WTC11 (cell line): ENCODE data around the gene DCP1A. TPM values are rescaled to one million over a fixed set of nuclear protein-coding genes. Genes with fewer than 3 reads are reported as not detected.

Experiments
- ATAC-seq: fragments of 200-7000 bp; cut with Tn5 transposase; 2 replicates; pipeline ENCODE4 v1.10.0; 2021; ENCODE audit warnings: mild to moderate bottlenecking, moderate library complexity
- CTCF ChIA-PET: fragments of 300-600 bp; sonication (Branson Sonifier 250); formaldehyde crosslinking; loops from one replicate; lab custom pipeline; 2021; ENCODE audit warnings: antibody characterized with exemption; lab: Charles Lee
- POLR2A ChIA-PET: fragments of 350-600 bp; sonication (Branson Sonifier 250); formaldehyde crosslinking; loops from one replicate; lab custom pipeline; 2021; ENCODE audit warnings: antibody characterized with exemption; lab: Charles Lee
- DNase-seq: peaks from one replicate; pipeline ENCODE4 v3.0.0; 2021; ENCODE audit warnings: low spot score
- H3K27ac Mint-ChIP-seq: 2 replicates; pipeline ENCODE4 v1.8.0; 2021; ENCODE audit warnings: mixed read lengths
- H3K27me3 Mint-ChIP-seq: 2 replicates; pipeline ENCODE4 v1.8.0; 2021; ENCODE audit warnings: low read depth, mild to moderate bottlenecking, moderate library complexity, mixed read lengths
- H3K36me3 Mint-ChIP-seq: 2 replicates; pipeline ENCODE4 v1.8.0; 2021; ENCODE audit warnings: mixed read lengths
- H3K4me1 Mint-ChIP-seq: 2 replicates; pipeline ENCODE4 v1.8.0; 2022; ENCODE audit warnings: mixed read lengths
- H3K4me3 Mint-ChIP-seq: 2 replicates; pipeline ENCODE4 v1.8.0; 2021; ENCODE audit warnings: mild to moderate bottlenecking, moderate library complexity, mixed read lengths
- H3K9me3 Mint-ChIP-seq: 2 replicates; pipeline ENCODE4 v1.8.0; 2021; ENCODE audit warnings: mixed read lengths
- E2F1 ChIP-seq: sonication (generic); formaldehyde crosslinking; IDR thresholded peaks from 2 replicates; pipeline ENCODE4 v1.8.0; 2022; ENCODE audit warnings: mild to moderate bottlenecking, missing genetic modification reagents
- FOXP1 ChIP-seq: sonication (generic); formaldehyde crosslinking; IDR thresholded peaks from 2 replicates; pipeline ENCODE4 v1.8.0; 2022; ENCODE audit warnings: missing genetic modification reagents, mild to moderate bottlenecking, moderate library complexity, borderline replicate concordance
- GTF2I ChIP-seq: fragments of 250-450 bp; sonication (Bioruptor Pico); conservative IDR thresholded peaks from 2 replicates; pipeline ENCODE4 v1.4.0; 2021; ENCODE audit warnings: mild to moderate bottlenecking
- NFYB ChIP-seq: sonication (generic); formaldehyde crosslinking; conservative IDR thresholded peaks from 2 replicates; pipeline ENCODE4 v1.8.0; 2022; ENCODE audit warnings: low read depth, missing genetic modification reagents
- OVOL2 ChIP-seq: fragments of 250-450 bp; sonication (Bioruptor Pico); IDR thresholded peaks from 2 replicates; pipeline ENCODE4 v1.9.0; 2021; ENCODE audit warnings: mild to moderate bottlenecking, borderline replicate concordance
- PRRX2 ChIP-seq: fragments of 250-450 bp; sonication (Bioruptor Pico); IDR thresholded peaks from 2 replicates; pipeline ENCODE4 v1.8.0; 2021; ENCODE audit warnings: mild to moderate bottlenecking
- ZBTB43 ChIP-seq: sonication (generic); formaldehyde crosslinking; IDR thresholded peaks from 2 replicates; pipeline ENCODE4 v1.8.1; 2023; ENCODE audit warnings: mild to moderate bottlenecking, missing genetic modification reagents
- ZNF219 ChIP-seq: sonication (generic); formaldehyde crosslinking; IDR thresholded peaks from 2 replicates; pipeline ENCODE4 v1.8.0; 2023; ENCODE audit warnings: missing genetic modification reagents, mild to moderate bottlenecking, borderline replicate concordance
- ZNF232 ChIP-seq: sonication (generic); formaldehyde crosslinking; IDR thresholded peaks from 2 replicates; pipeline ENCODE4 v1.8.0; 2022; ENCODE audit warnings: mild to moderate bottlenecking, missing genetic modification reagents
- ZNF396 ChIP-seq: fragments of 250-450 bp; sonication (Bioruptor Pico); IDR thresholded peaks from 2 replicates; pipeline ENCODE4 v1.8.0; 2021; ENCODE audit warnings: mild to moderate bottlenecking, moderate library complexity, borderline replicate concordance
- ZNF512 ChIP-seq: sonication (generic); formaldehyde crosslinking; IDR thresholded peaks from 2 replicates; pipeline ENCODE4 v1.8.1; 2022; ENCODE audit warnings: missing genetic modification reagents, borderline replicate concordance
- total RNA-seq: library from RNA; stranded (reverse); gene quantifications from 3 replicates; pipeline ENCODE4 v1.2.3, GENCODE V29; 2021
- TF ChIP-seq, protein P1 (sequence below): sonication (generic); formaldehyde crosslinking; IDR thresholded peaks from 2 replicates; pipeline ENCODE4 v1.8.1; 2023; ENCODE audit warnings: mild to moderate bottlenecking, missing genetic modification reagents
- TF ChIP-seq, protein P2 (sequence below): sonication (generic); formaldehyde crosslinking; IDR thresholded peaks from 2 replicates; pipeline ENCODE4 v1.8.0; 2023; ENCODE audit warnings: missing genetic modification reagents, mild to moderate bottlenecking, borderline replicate concordance
- TF ChIP-seq, protein P3 (sequence below): sonication (generic); formaldehyde crosslinking; IDR thresholded peaks from 2 replicates; pipeline ENCODE4 v1.8.0; 2022; ENCODE audit warnings: mild to moderate bottlenecking, missing genetic modification reagents
- TF ChIP-seq, protein P4 (sequence below): sonication (generic); formaldehyde crosslinking; IDR thresholded peaks from 2 replicates; pipeline ENCODE4 v1.8.0; 2022; ENCODE audit warnings: mild to moderate bottlenecking, missing genetic modification reagents
- TF ChIP-seq, protein P5 (sequence below): fragments of 200-600 bp; IDR thresholded peaks from 2 replicates; pipeline ENCODE4 v1.8.0; 2022; ENCODE audit warnings: antibody characterized with exemption
- TF ChIP-seq, protein P6 (sequence below): fragments of 250-450 bp; sonication (Bioruptor Pico); IDR thresholded peaks from 2 replicates; pipeline ENCODE4 v1.9.0; 2021; ENCODE audit warnings: moderate library complexity, mild to moderate bottlenecking, inconsistent platforms, borderline replicate concordance

Gene DCP1A
- total RNA-seq, 1 experiment from 2014 or later, result 19.1 TPM

- Mint-ChIP-seq H3K27ac (no peak overlapping the region), H3K36me3 (no peaks in the 10 kb centered on the region), H3K9me3 (no peaks in the 10 kb centered on the region), H3K4me3 (no peak overlapping the region), H3K4me1 (no peaks in the 10 kb centered on the region), H3K27me3 (no peaks in the 10 kb centered on the region)
- ChIA-PET CTCF (interaction anchor here (0.7 to 0.9 kb wide), 2 partner anchors 61 to 128 kb away, joined by 3 to 8 read pairs; no protein-coding TSS in a partner anchor), POLR2A (no interaction called here)
- ATAC-seq, result no peak
- no peak for DNase-seq
- TF ChIP-seq ZNF232 (CRISPR knock-in tag) (no peak), ZBTB43 (CRISPR knock-in tag) (no peak)
- TF ChIP-seq, protein P1, sequence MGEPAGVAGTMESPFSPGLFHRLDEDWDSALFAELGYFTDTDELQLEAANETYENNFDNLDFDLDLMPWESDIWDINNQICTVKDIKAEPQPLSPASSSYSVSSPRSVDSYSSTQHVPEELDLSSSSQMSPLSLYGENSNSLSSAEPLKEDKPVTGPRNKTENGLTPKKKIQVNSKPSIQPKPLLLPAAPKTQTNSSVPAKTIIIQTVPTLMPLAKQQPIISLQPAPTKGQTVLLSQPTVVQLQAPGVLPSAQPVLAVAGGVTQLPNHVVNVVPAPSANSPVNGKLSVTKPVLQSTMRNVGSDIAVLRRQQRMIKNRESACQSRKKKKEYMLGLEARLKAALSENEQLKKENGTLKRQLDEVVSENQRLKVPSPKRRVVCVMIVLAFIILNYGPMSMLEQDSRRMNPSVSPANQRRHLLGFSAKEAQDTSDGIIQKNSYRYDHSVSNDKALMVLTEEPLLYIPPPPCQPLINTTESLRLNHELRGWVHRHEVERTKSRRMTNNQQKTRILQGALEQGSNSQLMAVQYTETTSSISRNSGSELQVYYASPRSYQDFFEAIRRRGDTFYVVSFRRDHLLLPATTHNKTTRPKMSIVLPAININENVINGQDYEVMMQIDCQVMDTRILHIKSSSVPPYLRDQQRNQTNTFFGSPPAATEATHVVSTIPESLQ, result no peak
Measured at GRCh38 chr3:53380306-53380705, 33.0 kb upstream of the DCP1A start.

DNA sequence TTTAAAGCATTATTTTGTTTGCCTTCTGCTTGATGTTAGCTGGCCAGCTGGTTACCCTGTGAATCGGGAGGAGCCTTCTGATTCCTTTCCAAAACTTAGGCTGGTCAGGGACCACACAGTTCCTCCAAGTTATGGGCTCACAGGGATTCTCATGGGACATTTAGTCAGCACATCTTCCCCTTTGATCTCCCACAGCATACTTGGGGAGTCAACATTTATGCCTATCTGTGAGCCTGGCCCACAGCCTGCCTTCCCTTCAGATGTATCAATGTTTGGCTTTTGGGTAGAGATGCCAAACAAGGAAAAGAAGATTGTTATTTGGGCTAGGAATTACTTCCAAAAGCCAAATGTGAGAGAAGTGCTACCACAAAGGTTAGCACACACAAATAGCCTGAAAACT is 32.6 kb upstream of the DCP1A start:
- no peaks in the 10 kb centered on the region for H3K27me3 Mint-ChIP-seq
- CTCF ChIA-PET, result no interaction called here
- no peak for DNase-seq
- no peaks in the 10 kb centered on the region for H3K4me1 Mint-ChIP-seq
- H3K9me3 Mint-ChIP-seq, result no peaks in the 10 kb centered on the region
- no peak overlapping the region for H3K4me3 Mint-ChIP-seq
- no peak for ATAC-seq
- POLR2A ChIA-PET, result no interaction called here
- H3K27ac Mint-ChIP-seq, result no peak overlapping the region
- no peaks in the 10 kb centered on the region for H3K36me3 Mint-ChIP-seq
- TF ChIP-seq NFYB (CRISPR knock-in tag) (no peak), ZNF219 (CRISPR knock-in tag) (no peak), OVOL2 (CRISPR knock-in tag) (no peak), ZNF396 (no peak), PRRX2 (CRISPR knock-in tag) (no peak), GTF2I (CRISPR knock-in tag) (no peak), E2F1 (CRISPR knock-in tag) (no peak), FOXP1 (CRISPR knock-in tag) (no peak), ZNF512 (CRISPR knock-in tag) (no peak)
- TF ChIP-seq, protein P2, sequence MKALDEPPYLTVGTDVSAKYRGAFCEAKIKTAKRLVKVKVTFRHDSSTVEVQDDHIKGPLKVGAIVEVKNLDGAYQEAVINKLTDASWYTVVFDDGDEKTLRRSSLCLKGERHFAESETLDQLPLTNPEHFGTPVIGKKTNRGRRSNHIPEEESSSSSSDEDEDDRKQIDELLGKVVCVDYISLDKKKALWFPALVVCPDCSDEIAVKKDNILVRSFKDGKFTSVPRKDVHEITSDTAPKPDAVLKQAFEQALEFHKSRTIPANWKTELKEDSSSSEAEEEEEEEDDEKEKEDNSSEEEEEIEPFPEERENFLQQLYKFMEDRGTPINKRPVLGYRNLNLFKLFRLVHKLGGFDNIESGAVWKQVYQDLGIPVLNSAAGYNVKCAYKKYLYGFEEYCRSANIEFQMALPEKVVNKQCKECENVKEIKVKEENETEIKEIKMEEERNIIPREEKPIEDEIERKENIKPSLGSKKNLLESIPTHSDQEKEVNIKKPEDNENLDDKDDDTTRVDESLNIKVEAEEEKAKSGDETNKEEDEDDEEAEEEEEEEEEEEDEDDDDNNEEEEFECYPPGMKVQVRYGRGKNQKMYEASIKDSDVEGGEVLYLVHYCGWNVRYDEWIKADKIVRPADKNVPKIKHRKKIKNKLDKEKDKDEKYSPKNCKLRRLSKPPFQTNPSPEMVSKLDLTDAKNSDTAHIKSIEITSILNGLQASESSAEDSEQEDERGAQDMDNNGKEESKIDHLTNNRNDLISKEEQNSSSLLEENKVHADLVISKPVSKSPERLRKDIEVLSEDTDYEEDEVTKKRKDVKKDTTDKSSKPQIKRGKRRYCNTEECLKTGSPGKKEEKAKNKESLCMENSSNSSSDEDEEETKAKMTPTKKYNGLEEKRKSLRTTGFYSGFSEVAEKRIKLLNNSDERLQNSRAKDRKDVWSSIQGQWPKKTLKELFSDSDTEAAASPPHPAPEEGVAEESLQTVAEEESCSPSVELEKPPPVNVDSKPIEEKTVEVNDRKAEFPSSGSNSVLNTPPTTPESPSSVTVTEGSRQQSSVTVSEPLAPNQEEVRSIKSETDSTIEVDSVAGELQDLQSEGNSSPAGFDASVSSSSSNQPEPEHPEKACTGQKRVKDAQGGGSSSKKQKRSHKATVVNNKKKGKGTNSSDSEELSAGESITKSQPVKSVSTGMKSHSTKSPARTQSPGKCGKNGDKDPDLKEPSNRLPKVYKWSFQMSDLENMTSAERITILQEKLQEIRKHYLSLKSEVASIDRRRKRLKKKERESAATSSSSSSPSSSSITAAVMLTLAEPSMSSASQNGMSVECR (CRISPR knock-in tag), result no peak
- TF ChIP-seq, protein P3, sequence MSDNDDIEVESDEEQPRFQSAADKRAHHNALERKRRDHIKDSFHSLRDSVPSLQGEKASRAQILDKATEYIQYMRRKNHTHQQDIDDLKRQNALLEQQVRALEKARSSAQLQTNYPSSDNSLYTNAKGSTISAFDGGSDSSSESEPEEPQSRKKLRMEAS (CRISPR knock-in tag), result no peak
- TF ChIP-seq, protein P4, sequence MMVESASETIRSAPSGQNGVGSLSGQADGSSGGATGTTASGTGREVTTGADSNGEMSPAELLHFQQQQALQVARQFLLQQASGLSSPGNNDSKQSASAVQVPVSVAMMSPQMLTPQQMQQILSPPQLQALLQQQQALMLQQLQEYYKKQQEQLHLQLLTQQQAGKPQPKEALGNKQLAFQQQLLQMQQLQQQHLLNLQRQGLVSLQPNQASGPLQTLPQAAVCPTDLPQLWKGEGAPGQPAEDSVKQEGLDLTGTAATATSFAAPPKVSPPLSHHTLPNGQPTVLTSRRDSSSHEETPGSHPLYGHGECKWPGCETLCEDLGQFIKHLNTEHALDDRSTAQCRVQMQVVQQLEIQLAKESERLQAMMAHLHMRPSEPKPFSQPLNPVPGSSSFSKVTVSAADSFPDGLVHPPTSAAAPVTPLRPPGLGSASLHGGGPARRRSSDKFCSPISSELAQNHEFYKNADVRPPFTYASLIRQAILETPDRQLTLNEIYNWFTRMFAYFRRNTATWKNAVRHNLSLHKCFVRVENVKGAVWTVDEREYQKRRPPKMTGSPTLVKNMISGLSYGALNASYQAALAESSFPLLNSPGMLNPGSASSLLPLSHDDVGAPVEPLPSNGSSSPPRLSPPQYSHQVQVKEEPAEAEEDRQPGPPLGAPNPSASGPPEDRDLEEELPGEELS (CRISPR knock-in tag), result no peak
- TF ChIP-seq, protein P5, sequence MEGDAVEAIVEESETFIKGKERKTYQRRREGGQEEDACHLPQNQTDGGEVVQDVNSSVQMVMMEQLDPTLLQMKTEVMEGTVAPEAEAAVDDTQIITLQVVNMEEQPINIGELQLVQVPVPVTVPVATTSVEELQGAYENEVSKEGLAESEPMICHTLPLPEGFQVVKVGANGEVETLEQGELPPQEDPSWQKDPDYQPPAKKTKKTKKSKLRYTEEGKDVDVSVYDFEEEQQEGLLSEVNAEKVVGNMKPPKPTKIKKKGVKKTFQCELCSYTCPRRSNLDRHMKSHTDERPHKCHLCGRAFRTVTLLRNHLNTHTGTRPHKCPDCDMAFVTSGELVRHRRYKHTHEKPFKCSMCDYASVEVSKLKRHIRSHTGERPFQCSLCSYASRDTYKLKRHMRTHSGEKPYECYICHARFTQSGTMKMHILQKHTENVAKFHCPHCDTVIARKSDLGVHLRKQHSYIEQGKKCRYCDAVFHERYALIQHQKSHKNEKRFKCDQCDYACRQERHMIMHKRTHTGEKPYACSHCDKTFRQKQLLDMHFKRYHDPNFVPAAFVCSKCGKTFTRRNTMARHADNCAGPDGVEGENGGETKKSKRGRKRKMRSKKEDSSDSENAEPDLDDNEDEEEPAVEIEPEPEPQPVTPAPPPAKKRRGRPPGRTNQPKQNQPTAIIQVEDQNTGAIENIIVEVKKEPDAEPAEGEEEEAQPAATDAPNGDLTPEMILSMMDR, result no peak
- TF ChIP-seq, protein P6, sequence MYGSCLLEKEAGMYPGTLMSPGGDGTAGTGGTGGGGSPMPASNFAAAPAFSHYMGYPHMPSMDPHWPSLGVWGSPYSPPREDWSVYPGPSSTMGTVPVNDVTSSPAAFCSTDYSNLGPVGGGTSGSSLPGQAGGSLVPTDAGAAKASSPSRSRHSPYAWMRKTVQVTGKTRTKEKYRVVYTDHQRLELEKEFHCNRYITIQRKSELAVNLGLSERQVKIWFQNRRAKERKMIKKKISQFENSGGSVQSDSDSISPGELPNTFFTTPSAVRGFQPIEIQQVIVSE (CRISPR knock-in tag), result no peak
